GM10248 (cell line): Measurements from ENCODE around the gene RANBP9.

Source experiments
- CTCF ChIA-PET: fragments of 300-600 bp; sonication (Branson Sonifier 250); formaldehyde crosslinking; extraction: SDS; loops from one replicate; lab custom pipeline; 2021; ENCODE audit warnings: antibody characterized with exemption; lab: Yijun Ruan, JAX
- POLR2A ChIA-PET: fragments of 350-650 bp; sonication (Branson Sonifier 250); formaldehyde crosslinking; extraction: SDS; loops from one replicate; lab custom pipeline; 2020; ENCODE audit warnings: antibody characterized with exemption; lab: Yijun Ruan, JAX
- DNase-seq: peaks from one replicate; pipeline ENCODE4 v3.0.0; 2012; ENCODE audit errors: extremely low spot score
- CTCF ChIP-seq: IDR thresholded peaks from 2 replicates; pipeline ENCODE4 v1.5.1; 2012; ENCODE audit warnings: mild to moderate bottlenecking, low read depth; ENCODE audit errors: extremely low read depth, missing control alignments, control extremely low read depth

The RANBP9 gene

GRCh38 chr6:13716225-13716954 lies 4.8 kb upstream of the RANBP9 start:
- TF ChIP-seq CTCF: no peak
- ChIA-PET POLR2A (no interaction called here), CTCF (interaction anchor here (1.4 kb wide), 1 partner anchor 11 kb away, joined by 4 read pairs; no protein-coding TSS in a partner anchor)
- DNase-seq: no peak

- ChIA-PET CTCF (no interaction called here), POLR2A (no interaction called here)
- TF ChIP-seq CTCF: no peak
- DNase-seq: peak; percentile 34
Measured at GRCh38 chr6:13715444-13715883, 3.8 kb upstream of the RANBP9 start.

GRCh38 chr6:13712599-13712898 lies 914 bp upstream of the RANBP9 start:
- POLR2A ChIA-PET: no interaction called here
- no peak for TF ChIP-seq CTCF
- no peak for DNase-seq
- CTCF ChIA-PET: interaction anchor here (1.4 to 1.7 kb wide), 2 partner anchors 17 to 97 kb away, joined by 3 to 8 read pairs; partner anchors contain the start of gene NOL7

- TF ChIP-seq CTCF: peak; percentile 16
- ChIA-PET CTCF (interaction anchor here (0.7 to 2.6 kb wide), 5 partner anchors 10 to 96 kb away, joined by 3 to 12 read pairs (median 8); partner anchors contain the start of gene NOL7), POLR2A (no interaction called here)
- no peak for DNase-seq
Measured at GRCh38 chr6:13711324-13711732, 307 bp downstream of the RANBP9 start.

GRCh38 chr6:13710552-13711323 lies 897 bp downstream of the RANBP9 start:
- DNase-seq: peak; percentile 47
- TF ChIP-seq CTCF: no peak
- ChIA-PET CTCF (interaction anchor here (0.9 to 2.6 kb wide), 7 partner anchors 10 to 136 kb away, joined by 3 to 12 read pairs (median 8); partner anchors contain the start of genes NOL7 and SIRT5), POLR2A (no interaction called here)

- ChIA-PET CTCF (interaction anchor here (1.2 to 2.6 kb wide), 6 partner anchors 9 to 135 kb away, joined by 3 to 12 read pairs (median 8); partner anchors contain the start of gene SIRT5), POLR2A (no interaction called here)
- no peak for DNase-seq
- TF ChIP-seq CTCF: no peak
Measured at GRCh38 chr6:13709689-13710551, 1.7 kb downstream of the RANBP9 start.
